Measurements from ENCODE around the gene FBXO46.
"Not testable (repeated sequence)": the region's sequence is repeated elsewhere in the genome, so short reads cannot be mapped to it uniquely, and the experiment has no call there.

Gene FBXO46

GRCh38 chr19:45766869-45767346 lies 36.2 kb upstream of the FBXO46 start:
- no peak for DNase-seq (ENCODE audit: insufficient read length, low spot score)
- FAIRE-seq = no peak

GRCh38 chr19:45766296-45766868 lies 35.7 kb upstream of the FBXO46 start:
- FAIRE-seq = no peak
- DNase-seq (ENCODE audit: insufficient read length, low spot score) = no peak

GRCh38 chr19:45765702-45766295 lies 35.1 kb upstream of the FBXO46 start:
- DNase-seq (ENCODE audit: insufficient read length, low spot score) (no peak), FAIRE-seq (no peak)

GRCh38 chr19:45764945-45765701 lies 34.4 kb upstream of the FBXO46 start:
- FAIRE-seq = no peak
- DNase-seq (ENCODE audit: insufficient read length, low spot score) = no peak

GRCh38 chr19:45764475-45764874 lies 33.8 kb upstream of the FBXO46 start:
- no peak for FAIRE-seq
- DNase-seq (ENCODE audit: insufficient read length, low spot score) = no peak

- FAIRE-seq = no peak
Measured at GRCh38 chr19:45763691-45764294, 33.1 kb upstream of the FBXO46 start.

GRCh38 chr19:45762870-45763631 lies 32.4 kb upstream of the FBXO46 start:
- DNase-seq (ENCODE audit: insufficient read length, low spot score) = no peak
- FAIRE-seq = no peak

More at GRCh38 chr19:45763691-45764294, 33.1 kb upstream of the FBXO46 start:
- DNase-seq (ENCODE audit: insufficient read length, low spot score) = no peak

GRCh38 chr19:45761714-45762113 lies 31.0 kb upstream of the FBXO46 start:
- no peak for DNase-seq (ENCODE audit: insufficient read length, low spot score)
- no peak for FAIRE-seq

GRCh38 chr19:45758921-45759320 lies 28.2 kb upstream of the FBXO46 start:
- no peak for FAIRE-seq

GRCh38 chr19:45757695-45758094 lies 27.0 kb upstream of the FBXO46 start:
- no peak for DNase-seq (ENCODE audit: insufficient read length, low spot score)
- no peak for FAIRE-seq

More at GRCh38 chr19:45758921-45759320, 28.2 kb upstream of the FBXO46 start:
- DNase-seq (ENCODE audit: insufficient read length, low spot score) = no peak

- DNase-seq (ENCODE audit: insufficient read length, low spot score) = no peak
- FAIRE-seq = no peak
Measured at GRCh38 chr19:45754323-45754722, 23.6 kb upstream of the FBXO46 start.

- FAIRE-seq = no peak
- DNase-seq (ENCODE audit: insufficient read length, low spot score) = no peak
Measured at GRCh38 chr19:45753548-45753947, 22.9 kb upstream of the FBXO46 start.

- FAIRE-seq = no peak
- DNase-seq (ENCODE audit: insufficient read length, low spot score) = no peak
Measured at GRCh38 chr19:45752639-45753038, 21.9 kb upstream of the FBXO46 start.

GRCh38 chr19:45751483-45751882 lies 20.8 kb upstream of the FBXO46 start:
- not testable (repeated sequence) for DNase-seq (ENCODE audit: insufficient read length, low spot score); FAIRE-seq

- FAIRE-seq (no peak), DNase-seq (ENCODE audit: insufficient read length, low spot score) (no peak)
Measured at GRCh38 chr19:45747513-45747912, 16.8 kb upstream of the FBXO46 start.

- no peak for DNase-seq (ENCODE audit: insufficient read length, low spot score)
- FAIRE-seq = no peak
Measured at GRCh38 chr19:45746866-45747265, 16.2 kb upstream of the FBXO46 start.

- no peak for FAIRE-seq
Measured at GRCh38 chr19:45745606-45746005, 14.9 kb upstream of the FBXO46 start.

GRCh38 chr19:45742969-45743368 lies 12.3 kb upstream of the FBXO46 start:
- no peak for DNase-seq (ENCODE audit: insufficient read length, low spot score)
- FAIRE-seq = no peak

More at GRCh38 chr19:45745606-45746005, 14.9 kb upstream of the FBXO46 start:
- no peak for DNase-seq (ENCODE audit: insufficient read length, low spot score)

- no peak for DNase-seq (ENCODE audit: insufficient read length, low spot score)
Measured at GRCh38 chr19:45739498-45740439, 9.1 kb upstream of the FBXO46 start.

More at GRCh38 chr19:45739498-45740439, 9.1 kb upstream of the FBXO46 start:
- FAIRE-seq = no peak

Data from GM19239 (cell line).